Mucosa of descending colon (tissue), 3 donors: ENCODE results near the gene CDH8. TPM values are rescaled to one million over a fixed set of nuclear protein-coding genes. Genes with fewer than 3 reads are reported as not detected.

ENCODE experiments used
- ATAC-seq: fragments of 200-7000 bp; cut with Tn5 transposase; one replicate; pipeline ENCODE4 v1.9.1; 2020; ENCODE audit warnings: mild to moderate bottlenecking, moderate library complexity
- DNase-seq, 3 donors: peaks; one replicate each; pipeline ENCODE4 v3.0.0-alpha.2; 2020
- H3K36me3 ChIP-seq: fragments of 200-600 bp; one replicate; pipeline ENCODE4 v1.8.0; 2021; ENCODE audit warnings: low read depth, mild to moderate bottlenecking
- H3K4me1 ChIP-seq: fragments of 200-600 bp; one replicate; pipeline ENCODE4 v1.8.0; 2021; ENCODE audit warnings: low read depth, mild to moderate bottlenecking
- H3K4me3 ChIP-seq: fragments of 200-600 bp; one replicate; pipeline ENCODE4 v1.8.0; 2021; ENCODE audit warnings: mild to moderate bottlenecking
- H3K9me3 ChIP-seq: fragments of 200-600 bp; one replicate; pipeline ENCODE4 v1.8.0; 2021; ENCODE audit warnings: mild to moderate bottlenecking
- intact Hi-C, 2 donors: fragments of 100-400 bp; cut with DNase I in 1 of 2; cut with micrococcal nuclease in 1 of 2; formaldehyde crosslinking; loops; one replicate each; pipeline versions ENCODE4 v1.11.0 to v1.11.1; 2022; cut with DNase I, micrococcal nuclease
- long read RNA-seq, 2 donors: library from polyadenylated mRNA; unstranded; transcript quantifications; one replicate each; pipeline ENCODE4 v2.0.0, GENCODE V29; 2019 to 2021
- total RNA-seq, 3 donors: library from RNA; stranded (reverse); fragmentation: NEBNext Ultra II Directional in 2 of 3; extraction: Animal tissue kit (Norgen Biotek cat#: 25700) in 2 of 3; gene quantifications; one replicate each; pipeline versions ENCODE4 v1.2.1 to v1.2.4, GENCODE V29; 2021 to 2023
- TF ChIP-seq, protein P1 (sequence below): fragments of 200-600 bp; IDR thresholded peaks from one replicate; pipeline ENCODE4 v1.8.0; 2022; ENCODE audit warnings: antibody characterized with exemption, mild to moderate bottlenecking
- donor health status: DM: no; HTN: no; CAD: no; lungs with moderate emphysema.
- donor health status: DM: no; HTN: no; CAD: no.
- donor health status: DM: no; HTN: yes; CAD: no.

CDH8 gene
- 1 to 10 TPM in 1 of 3 donors, under 1 TPM in 1, not detected in 1; 0.16 to 1.2 TPM for total RNA-seq
- long read RNA-seq, donor 1, partial matches to known transcripts: 1 of 1 reads
- long read RNA-seq, donor 1, other reads (novel, unspliced or antisense): 0 of 1 reads
- long read RNA-seq, donor 2: 0 reads

DNA sequence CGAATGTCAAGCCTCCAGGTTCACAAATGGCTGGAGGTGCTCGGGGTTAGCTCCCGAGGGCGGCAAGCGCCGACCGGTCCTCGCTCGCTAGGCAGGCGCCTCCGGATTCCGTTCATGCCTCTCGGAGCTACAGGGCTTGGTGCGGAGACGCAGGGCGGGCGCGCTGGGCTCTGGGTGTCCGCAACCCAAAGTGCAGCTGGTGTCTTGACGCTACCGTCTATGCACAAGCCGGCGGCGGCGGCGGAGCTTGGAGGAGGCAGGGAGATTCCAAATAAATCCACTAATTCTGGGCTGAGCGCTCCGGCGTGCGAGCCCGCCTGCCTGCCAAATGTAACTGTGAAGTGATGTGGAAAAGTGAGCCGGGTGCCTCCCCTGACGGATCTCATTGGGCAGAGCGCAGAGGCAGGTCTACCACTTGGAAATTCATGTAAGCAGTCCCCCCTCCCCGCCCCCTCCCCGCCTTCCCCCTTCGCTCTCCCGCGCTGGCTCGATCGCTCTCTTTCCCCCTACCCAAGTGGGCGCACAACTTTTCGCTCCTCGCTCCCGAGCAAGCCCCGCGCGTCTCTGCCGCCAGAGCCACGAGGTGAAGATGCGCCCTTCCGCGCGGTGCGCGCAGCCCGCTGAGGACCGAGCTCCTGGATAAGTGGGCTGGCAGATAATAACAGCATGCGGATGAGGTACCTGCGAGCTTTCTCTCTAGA, at the start of gene CDH8:
CDH8 (minus strand) TSS at position 338 of the 701 bp plus-strand sequence. CDS start 15,035 bp downstream, outside the sequence.
- Histone ChIP-seq H3K4me1 (no peaks in the 10 kb centered on the region), H3K4me3 (no peak within 1 kb of the TSS), H3K9me3 (no peaks in the 10 kb centered on the region), H3K36me3 (no peaks in the 10 kb centered on the region)
- DNase-seq (no peak), ATAC-seq (no peak)
- intact Hi-C loops: no loop called here
- TF ChIP-seq, protein P1, sequence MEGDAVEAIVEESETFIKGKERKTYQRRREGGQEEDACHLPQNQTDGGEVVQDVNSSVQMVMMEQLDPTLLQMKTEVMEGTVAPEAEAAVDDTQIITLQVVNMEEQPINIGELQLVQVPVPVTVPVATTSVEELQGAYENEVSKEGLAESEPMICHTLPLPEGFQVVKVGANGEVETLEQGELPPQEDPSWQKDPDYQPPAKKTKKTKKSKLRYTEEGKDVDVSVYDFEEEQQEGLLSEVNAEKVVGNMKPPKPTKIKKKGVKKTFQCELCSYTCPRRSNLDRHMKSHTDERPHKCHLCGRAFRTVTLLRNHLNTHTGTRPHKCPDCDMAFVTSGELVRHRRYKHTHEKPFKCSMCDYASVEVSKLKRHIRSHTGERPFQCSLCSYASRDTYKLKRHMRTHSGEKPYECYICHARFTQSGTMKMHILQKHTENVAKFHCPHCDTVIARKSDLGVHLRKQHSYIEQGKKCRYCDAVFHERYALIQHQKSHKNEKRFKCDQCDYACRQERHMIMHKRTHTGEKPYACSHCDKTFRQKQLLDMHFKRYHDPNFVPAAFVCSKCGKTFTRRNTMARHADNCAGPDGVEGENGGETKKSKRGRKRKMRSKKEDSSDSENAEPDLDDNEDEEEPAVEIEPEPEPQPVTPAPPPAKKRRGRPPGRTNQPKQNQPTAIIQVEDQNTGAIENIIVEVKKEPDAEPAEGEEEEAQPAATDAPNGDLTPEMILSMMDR: no peak

- no peaks in the 10 kb centered on the region for H3K36me3 ChIP-seq
- intact Hi-C loops: no loop called here
- DNase-seq (no peak), ATAC-seq (no peak)
- H3K4me1 ChIP-seq: no peaks in the 10 kb centered on the region
- TF ChIP-seq, protein P1: no peak
- no peaks in the 10 kb centered on the region for H3K9me3 ChIP-seq
- H3K4me3 ChIP-seq: no peak overlapping the region
These were observed 43.0 kb upstream of the CDH8 start for GRCh38 chr16:62079236-62079635.

GRCh38 chr16:62077998-62078397, 41.8 kb upstream of the CDH8 start:
- TF ChIP-seq, protein P1: no peak
- no peaks in the 10 kb centered on the region for H3K4me1 ChIP-seq
- H3K9me3 ChIP-seq: no peaks in the 10 kb centered on the region
- intact Hi-C loops: no loop called here
- DNase-seq (no peak), ATAC-seq (no peak)
- H3K4me3 ChIP-seq: no peak overlapping the region
- no peaks in the 10 kb centered on the region for H3K36me3 ChIP-seq

- no peaks in the 10 kb centered on the region for H3K36me3 ChIP-seq
- no peak overlapping the region for H3K4me3 ChIP-seq
- no peaks in the 10 kb centered on the region for H3K9me3 ChIP-seq
- no peaks in the 10 kb centered on the region for H3K4me1 ChIP-seq
- TF ChIP-seq, protein P1: no peak
- no peak for DNase-seq
- no peak for ATAC-seq
- intact Hi-C loops: no loop called here
These were observed 40.6 kb upstream of the CDH8 start for GRCh38 chr16:62076886-62077285.

GRCh38 chr16:62068747-62069146, 32.5 kb upstream of the CDH8 start:
- intact Hi-C loops: loop anchor here in 1 of 2 donors (10.0 kb wide), 1 partner anchor 56 kb away; no protein-coding TSS in a partner anchor
- DNase-seq (no peak), ATAC-seq (no peak)
- H3K9me3 ChIP-seq: no peaks in the 10 kb centered on the region
- TF ChIP-seq, protein P1: no peak
- no peaks in the 10 kb centered on the region for H3K36me3 ChIP-seq
- H3K4me1 ChIP-seq: no peaks in the 10 kb centered on the region
- H3K4me3 ChIP-seq: no peak overlapping the region
